Astrocyte of the spinal cord (primary cell): Measurements from ENCODE around the gene SLC13A2.

Source experiments
- DNase-seq: peaks from one replicate; pipeline ENCODE4 v3.0.0; 2011; ENCODE audit warnings: low read depth, low spot score
- H3K4me3 ChIP-seq: 2 replicates; pipeline ENCODE4 v1.5.1; 2011; ENCODE audit warnings: low read depth, mild to moderate bottlenecking, low read length, moderate library complexity
- in situ Hi-C: cut with HindIII; loops from 2 replicates; pipeline ENCODE4 v1.10.0; 2017; ENCODE audit warnings: low sequenced_read_pairs
- TF ChIP-seq, protein P1 (sequence below): IDR thresholded peaks from 2 replicates; pipeline ENCODE4 v1.5.1; 2012; ENCODE audit warnings: low read depth, mild to moderate bottlenecking, low read length, inconsistent platforms

The SLC13A2 gene

DNA sequence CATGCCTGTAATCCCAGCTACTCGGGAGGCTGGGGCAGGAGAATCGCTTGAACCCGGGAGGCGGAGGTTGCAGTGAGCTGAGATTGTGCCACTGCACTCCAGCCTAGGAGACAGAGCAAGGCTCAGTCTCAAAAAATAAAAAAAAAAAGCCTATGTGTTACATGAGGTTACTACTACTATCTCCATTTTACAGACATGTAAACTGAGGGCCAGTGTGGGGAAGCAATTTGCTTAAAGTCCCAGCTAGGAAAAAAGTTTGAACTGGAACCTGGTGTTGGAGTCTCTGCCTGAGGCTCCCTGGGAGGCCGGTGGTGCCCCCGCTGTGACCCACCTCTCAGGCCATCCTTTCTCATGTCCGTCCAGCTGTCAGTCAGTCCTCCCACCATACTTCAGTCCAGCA is 4.5 kb downstream of the SLC13A2 start:
- no peak for DNase-seq
- TF ChIP-seq, protein P1, sequence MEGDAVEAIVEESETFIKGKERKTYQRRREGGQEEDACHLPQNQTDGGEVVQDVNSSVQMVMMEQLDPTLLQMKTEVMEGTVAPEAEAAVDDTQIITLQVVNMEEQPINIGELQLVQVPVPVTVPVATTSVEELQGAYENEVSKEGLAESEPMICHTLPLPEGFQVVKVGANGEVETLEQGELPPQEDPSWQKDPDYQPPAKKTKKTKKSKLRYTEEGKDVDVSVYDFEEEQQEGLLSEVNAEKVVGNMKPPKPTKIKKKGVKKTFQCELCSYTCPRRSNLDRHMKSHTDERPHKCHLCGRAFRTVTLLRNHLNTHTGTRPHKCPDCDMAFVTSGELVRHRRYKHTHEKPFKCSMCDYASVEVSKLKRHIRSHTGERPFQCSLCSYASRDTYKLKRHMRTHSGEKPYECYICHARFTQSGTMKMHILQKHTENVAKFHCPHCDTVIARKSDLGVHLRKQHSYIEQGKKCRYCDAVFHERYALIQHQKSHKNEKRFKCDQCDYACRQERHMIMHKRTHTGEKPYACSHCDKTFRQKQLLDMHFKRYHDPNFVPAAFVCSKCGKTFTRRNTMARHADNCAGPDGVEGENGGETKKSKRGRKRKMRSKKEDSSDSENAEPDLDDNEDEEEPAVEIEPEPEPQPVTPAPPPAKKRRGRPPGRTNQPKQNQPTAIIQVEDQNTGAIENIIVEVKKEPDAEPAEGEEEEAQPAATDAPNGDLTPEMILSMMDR = no peak
- in situ Hi-C loops = no loop called here
- H3K4me3 ChIP-seq = no peak overlapping the region

DNA sequence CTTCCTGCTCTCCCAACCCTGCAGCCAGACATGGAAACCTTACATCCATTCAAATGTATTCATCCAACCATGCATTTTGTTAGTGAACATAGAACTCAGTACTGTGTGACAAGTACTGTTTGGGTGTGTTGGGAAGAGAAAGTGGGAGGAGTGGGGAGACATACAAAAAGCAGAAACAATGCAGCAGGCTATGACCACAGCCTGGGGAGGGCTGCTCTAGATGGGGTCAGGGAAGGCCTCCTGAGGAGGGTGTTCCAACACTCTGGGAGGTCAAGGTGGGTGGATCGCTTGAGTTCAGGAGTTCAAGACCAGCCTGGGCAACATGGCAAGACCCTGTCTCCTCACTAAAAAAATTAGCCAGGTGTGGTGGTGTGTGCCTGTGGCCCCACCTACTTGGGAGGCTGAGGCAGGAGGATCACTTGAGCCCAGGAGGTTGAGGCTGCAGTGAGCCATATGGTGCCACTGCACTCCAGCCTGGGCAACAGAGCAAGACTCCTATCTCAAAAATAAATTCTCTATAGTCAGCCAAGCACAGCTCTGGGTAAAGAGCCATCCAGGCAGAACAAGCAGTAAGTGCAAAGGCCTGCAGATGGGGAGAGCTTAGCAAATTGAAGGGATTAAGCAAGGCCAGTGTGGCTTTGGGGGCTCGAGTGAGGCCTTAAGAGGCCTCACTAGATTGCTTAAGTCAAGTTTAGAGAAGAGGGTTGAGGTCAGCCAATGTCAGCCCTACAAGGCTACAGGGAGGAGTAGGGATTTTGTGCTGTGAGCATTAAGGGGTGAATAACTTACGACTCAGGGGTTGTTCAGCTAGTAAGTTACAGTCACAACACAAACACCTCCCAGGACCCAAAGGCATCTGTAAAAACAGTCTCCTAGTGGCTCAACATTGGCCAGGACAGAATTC is 5.5 kb downstream of the SLC13A2 start:
- TF ChIP-seq, protein P1 = no peak
- DNase-seq = no peak
- H3K4me3 ChIP-seq = no peak overlapping the region
- in situ Hi-C loops = no loop called here

DNA sequence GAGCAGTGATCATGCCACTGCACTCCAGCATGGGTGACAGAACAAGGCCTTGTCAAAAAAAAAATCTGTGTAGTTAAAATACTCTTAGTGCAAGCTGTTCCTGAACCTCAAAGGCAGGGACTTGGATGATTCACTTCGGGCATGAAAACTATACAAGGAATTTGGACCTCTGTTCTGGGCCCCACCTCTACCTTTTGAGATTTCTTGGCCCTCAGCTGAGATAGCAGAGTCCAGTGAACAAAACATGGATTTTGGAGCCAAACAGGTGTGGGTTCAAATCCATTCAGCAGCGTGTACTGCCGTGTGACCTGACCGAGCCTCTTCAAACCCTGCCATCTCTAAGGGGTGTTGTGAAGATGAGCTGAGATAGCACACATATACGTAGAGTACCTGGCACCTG is 6.8 kb downstream of the SLC13A2 start:
- TF ChIP-seq, protein P1 = no peak
- DNase-seq = no peak
- H3K4me3 ChIP-seq = no peak overlapping the region
- in situ Hi-C loops = no loop called here

DNA sequence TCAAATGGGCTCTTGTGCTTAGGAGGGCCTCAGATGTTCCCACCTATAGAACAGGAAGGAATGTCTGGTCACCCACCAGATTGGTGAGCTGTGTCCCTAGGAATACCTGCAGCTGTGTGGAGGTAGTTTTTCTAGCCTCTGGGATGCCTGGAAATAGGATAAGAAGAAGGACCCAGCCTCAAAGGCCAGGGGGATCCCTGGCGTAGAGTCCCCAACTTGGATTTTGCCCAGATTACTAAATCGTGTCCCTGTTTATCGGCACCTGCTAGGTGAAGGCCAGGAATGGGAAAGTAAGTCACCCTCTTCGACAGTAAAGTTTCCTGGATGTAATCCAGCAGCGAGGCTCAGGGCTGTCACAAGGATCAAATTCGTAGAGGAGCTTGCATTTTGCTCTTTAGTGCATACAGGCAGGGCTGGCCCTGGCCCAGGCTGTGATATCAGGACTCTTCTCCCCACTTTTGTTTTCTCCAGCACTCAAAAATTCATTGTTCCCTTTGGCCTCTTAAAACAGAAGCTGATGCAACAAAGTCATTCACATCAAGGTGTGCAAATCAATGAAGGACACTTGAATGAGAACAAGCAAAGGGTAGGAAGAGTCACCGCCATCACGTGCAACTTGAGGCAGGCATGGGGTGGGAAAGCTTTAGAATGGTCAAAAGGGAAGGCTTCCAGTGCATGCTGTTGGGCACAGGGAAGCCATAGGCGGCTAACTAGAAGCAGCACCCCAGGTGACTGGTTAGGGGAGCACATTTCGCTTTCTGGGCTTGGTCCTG is 7.5 kb downstream of the SLC13A2 start:
- TF ChIP-seq, protein P1 = no peak
- no peak overlapping the region for H3K4me3 ChIP-seq
- DNase-seq = no peak
- in situ Hi-C loops = no loop called here

DNA sequence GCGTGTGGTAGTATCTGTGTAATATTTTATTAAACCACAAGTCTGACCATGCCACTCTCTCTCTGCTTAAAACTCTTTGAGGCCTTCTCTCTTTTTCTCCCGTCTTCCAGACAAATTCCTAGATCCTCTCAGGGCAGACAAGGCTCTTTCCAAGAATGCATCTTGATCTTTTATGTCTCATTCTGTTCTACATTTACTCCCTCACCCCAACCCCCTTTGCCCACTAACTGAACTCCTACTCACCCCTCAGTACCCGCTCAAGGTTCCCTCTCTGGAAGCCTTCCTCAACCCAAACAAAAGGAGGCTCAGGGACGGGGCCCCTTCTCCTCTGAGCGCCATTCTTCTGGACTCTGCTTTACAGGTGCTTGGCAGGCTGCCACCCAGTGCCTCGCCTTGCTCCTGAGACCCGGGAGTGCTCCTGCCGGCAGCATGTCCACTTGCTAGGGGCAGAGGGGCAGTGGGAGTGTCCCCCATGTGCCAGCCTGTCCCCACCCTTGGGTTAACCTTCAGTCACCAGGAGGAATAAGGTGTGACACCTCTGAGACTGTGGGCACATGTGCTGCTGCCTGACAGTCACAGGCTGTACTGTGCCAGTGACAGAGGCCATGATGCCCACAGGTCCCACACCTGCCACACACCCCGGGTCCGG is 9.2 kb downstream of the SLC13A2 start:
- no peak overlapping the region for H3K4me3 ChIP-seq
- DNase-seq = no peak
- in situ Hi-C loops = no loop called here
- TF ChIP-seq, protein P1 = no peak

DNA sequence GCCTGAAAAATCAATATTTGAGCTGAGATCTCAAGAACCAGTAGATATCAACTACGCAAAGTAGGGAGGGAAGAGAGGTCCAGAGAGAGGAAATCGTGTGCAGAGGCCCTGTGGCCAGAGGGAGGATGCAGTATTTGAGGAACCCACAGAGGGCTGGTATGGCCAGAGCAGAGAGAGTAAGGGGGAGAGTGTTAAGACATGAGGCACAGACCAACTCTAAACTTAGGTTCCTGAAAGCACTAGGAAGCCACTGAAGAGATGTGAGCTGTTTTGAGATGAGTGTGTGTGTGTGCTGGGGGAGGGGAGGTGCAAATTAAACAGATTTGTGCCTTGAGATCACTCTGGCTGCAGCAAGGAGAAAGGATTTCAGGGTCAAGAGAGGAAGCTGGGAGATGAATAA is 10.9 kb downstream of the SLC13A2 start:
- in situ Hi-C loops = no loop called here
- H3K4me3 ChIP-seq = no peak overlapping the region
- no peak for DNase-seq
- TF ChIP-seq, protein P1 = no peak
